ENCODE data around the gene ARHGAP44.

ARHGAP44 gene

GRCh38 chr17:13036751-13037150, 247.5 kb downstream of the ARHGAP44 start:
- no peak overlapping the region for H3K4me3 Mint-ChIP-seq
- H3K27me3 Mint-ChIP-seq = peaks cover 9% of the 10 kb centered on the region
- peaks cover 19% of the 10 kb centered on the region for H3K9me3 Mint-ChIP-seq
- no peak for DNase-seq
- no peak overlapping the region for H3K27ac Mint-ChIP-seq
- H3K4me1 Mint-ChIP-seq (ENCODE audit: low read depth) = peaks cover 3% of the 10 kb centered on the region
- no peaks in the 10 kb centered on the region for H3K36me3 Mint-ChIP-seq (ENCODE audit: low read depth)

GRCh38 chr17:13038931-13039665, 249.8 kb downstream of the ARHGAP44 start:
- Mint-ChIP-seq H3K27ac (no peak overlapping the region), H3K36me3 (ENCODE audit: low read depth) (no peaks in the 10 kb centered on the region), H3K27me3 (peaks cover 26% of the 10 kb centered on the region), H3K4me3 (no peak overlapping the region), H3K4me1 (ENCODE audit: low read depth) (no peaks in the 10 kb centered on the region), H3K9me3 (peaks cover 19% of the 10 kb centered on the region)
- DNase-seq = no peak
